Measurements from ENCODE around the gene TEKT5. TPM values are rescaled to one million over a fixed set of nuclear protein-coding genes. Genes with fewer than 3 reads are reported as not detected.

TEKT5 gene
- total and polyA plus RNA-seq, 8 donors = 0.28 to 22.8 (median 1.0) TPM; not detected in 2

DNA sequence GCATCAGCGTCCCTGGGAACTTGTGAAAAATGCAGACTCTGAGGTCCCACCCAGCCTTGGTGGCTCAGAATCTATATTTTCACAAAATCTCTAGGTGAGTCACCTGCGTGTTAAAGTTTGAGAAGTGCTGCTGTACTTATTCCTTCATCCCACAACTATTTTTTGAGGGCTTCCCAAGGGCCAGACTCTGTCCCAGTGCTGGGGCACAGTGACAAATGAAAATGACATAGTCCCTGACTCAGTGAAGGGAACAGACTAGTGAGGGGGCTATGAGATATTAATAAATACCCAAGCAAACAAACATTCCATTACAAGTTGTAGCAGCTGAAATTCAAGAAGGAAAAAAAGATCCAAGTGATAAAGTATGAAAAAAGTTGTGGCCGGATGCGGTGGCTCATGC, 104.4 kb downstream of the TEKT5 start:
- Histone ChIP-seq H3K27me3 (peaks cover 0 to 24% (median 0%) of the 10 kb centered on the region in 3 donors), H3K27ac (no peak overlapping the region), H3K9me3 (no peaks in the 10 kb centered on the region), H3K4me3 (no peak overlapping the region), H3K36me3 (no peaks in the 10 kb centered on the region), H3K4me1 (peaks cover 0 to 7% (median 2%) of the 10 kb centered on the region in 4 donors)
- DNase-seq = no peak
- intact Hi-C loops (cut with DNase I; ENCODE audit: low total_unique reads) = no loop called here
- WGBS, 5 donors = 71 to 75% (median 74%) methylated on average over 4 of the region's 4 CpGs
- TF ChIP-seq EP300 (IDR thresholded peaks at IDR 0.05) = no peak
- TF ChIP-seq, protein P1, sequence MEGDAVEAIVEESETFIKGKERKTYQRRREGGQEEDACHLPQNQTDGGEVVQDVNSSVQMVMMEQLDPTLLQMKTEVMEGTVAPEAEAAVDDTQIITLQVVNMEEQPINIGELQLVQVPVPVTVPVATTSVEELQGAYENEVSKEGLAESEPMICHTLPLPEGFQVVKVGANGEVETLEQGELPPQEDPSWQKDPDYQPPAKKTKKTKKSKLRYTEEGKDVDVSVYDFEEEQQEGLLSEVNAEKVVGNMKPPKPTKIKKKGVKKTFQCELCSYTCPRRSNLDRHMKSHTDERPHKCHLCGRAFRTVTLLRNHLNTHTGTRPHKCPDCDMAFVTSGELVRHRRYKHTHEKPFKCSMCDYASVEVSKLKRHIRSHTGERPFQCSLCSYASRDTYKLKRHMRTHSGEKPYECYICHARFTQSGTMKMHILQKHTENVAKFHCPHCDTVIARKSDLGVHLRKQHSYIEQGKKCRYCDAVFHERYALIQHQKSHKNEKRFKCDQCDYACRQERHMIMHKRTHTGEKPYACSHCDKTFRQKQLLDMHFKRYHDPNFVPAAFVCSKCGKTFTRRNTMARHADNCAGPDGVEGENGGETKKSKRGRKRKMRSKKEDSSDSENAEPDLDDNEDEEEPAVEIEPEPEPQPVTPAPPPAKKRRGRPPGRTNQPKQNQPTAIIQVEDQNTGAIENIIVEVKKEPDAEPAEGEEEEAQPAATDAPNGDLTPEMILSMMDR (IDR thresholded peaks at IDR 0.05) = no peak
- no peak for TF ChIP-seq POLR2AphosphoS5 (IDR thresholded peaks at IDR 0.05)
- TF ChIP-seq POLR2A (IDR thresholded peaks at IDR 0.05) = no peak

DNA sequence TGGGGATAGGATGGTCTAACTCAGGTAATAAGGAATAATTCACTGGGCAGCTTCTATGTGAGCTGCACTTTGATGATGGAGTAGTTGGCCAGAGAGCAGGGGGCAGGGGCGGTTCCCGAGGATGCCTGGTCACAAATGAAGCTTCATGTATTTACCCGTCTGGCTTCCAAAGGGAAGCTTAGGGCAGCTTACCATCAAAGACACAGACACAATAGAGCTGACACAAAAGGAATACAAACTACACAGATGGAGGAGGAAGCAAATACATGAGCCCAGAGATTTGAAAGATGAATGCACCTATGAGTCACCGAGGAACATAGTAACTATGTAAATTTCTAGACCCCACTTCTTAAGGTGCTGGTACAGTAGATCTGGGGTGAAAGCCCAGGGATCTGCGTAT, 105.6 kb downstream of the TEKT5 start:
- H3K36me3 ChIP-seq = no peaks in the 10 kb centered on the region
- intact Hi-C loops (cut with DNase I; ENCODE audit: low total_unique reads) = no loop called here
- no peak for DNase-seq
- TF ChIP-seq, protein P1 (IDR thresholded peaks at IDR 0.05) = no peak
- TF ChIP-seq POLR2A (IDR thresholded peaks at IDR 0.05) = no peak
- TF ChIP-seq EP300 (IDR thresholded peaks at IDR 0.05) = no peak
- TF ChIP-seq POLR2AphosphoS5 (IDR thresholded peaks at IDR 0.05) = no peak
- WGBS, 5 donors = 57 to 65% (median 61%) methylated on average over 5 of the region's 5 CpGs
- H3K9me3 ChIP-seq = no peaks in the 10 kb centered on the region
- H3K27me3 ChIP-seq = peaks cover 0 to 24% (median 0%) of the 10 kb centered on the region in 3 donors
- H3K27ac ChIP-seq = no peak overlapping the region
- H3K4me1 ChIP-seq = no peaks in the 10 kb centered on the region
- no peak overlapping the region for H3K4me3 ChIP-seq

- 66 to 71% (median 68%) methylated on average over 2 of the region's 2 CpGs for WGBS, 5 donors
- no peaks in the 10 kb centered on the region for H3K9me3 ChIP-seq
- intact Hi-C loops (cut with DNase I; ENCODE audit: low total_unique reads) = no loop called here
- no peak overlapping the region for H3K4me3 ChIP-seq
- no peak for TF ChIP-seq POLR2AphosphoS5 (IDR thresholded peaks at IDR 0.05)
- TF ChIP-seq EP300 (IDR thresholded peaks at IDR 0.05) = no peak
- TF ChIP-seq, protein P1 (IDR thresholded peaks at IDR 0.05) = no peak
- no peak for TF ChIP-seq POLR2A (IDR thresholded peaks at IDR 0.05)
- H3K27me3 ChIP-seq = peaks cover 0 to 24% (median 0%) of the 10 kb centered on the region in 3 donors
- no peak for DNase-seq
- no peaks in the 10 kb centered on the region for H3K36me3 ChIP-seq
- H3K4me1 ChIP-seq = no peaks in the 10 kb centered on the region
- H3K27ac ChIP-seq = no peak overlapping the region
Measured at GRCh38 chr16:10587622-10588021, 107.1 kb downstream of the TEKT5 start.

DNA sequence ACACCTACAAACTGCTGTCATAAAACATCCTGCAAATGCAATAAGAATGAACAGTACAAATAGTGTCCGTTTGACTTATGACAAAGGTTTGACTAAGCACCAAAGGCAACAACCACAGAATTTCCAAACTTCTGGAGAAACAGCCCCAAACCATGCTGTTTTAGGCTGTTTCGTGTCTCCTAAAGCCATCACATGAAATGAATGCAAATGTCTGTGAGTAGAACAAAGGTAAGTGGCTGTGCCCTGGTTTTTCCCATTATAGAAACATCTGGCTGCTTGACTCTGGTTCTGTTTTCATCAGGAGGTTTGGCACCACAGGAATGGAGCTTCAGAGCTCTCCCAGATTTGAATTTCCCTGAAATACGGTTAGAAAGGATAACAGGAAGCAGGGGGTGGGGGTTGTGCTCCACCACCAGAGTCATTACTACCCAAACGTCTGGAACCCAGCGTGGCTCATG, 109.7 kb downstream of the TEKT5 start:
- Histone ChIP-seq H3K27me3 (peaks cover 0 to 37% (median 0%) of the 10 kb centered on the region in 3 donors), H3K36me3 (no peaks in the 10 kb centered on the region), H3K4me1 (peaks cover 4 to 15% (median 14%) of the 10 kb centered on the region in 4 donors), H3K4me3 (no peak overlapping the region), H3K9me3 (no peaks in the 10 kb centered on the region), H3K27ac (no peak overlapping the region)
- intact Hi-C loops (cut with DNase I; ENCODE audit: low total_unique reads) = no loop called here
- TF ChIP-seq POLR2AphosphoS5 (IDR thresholded peaks at IDR 0.05) (no peak), POLR2A (IDR thresholded peaks at IDR 0.05) (no peak), EP300 (IDR thresholded peaks at IDR 0.05) (no peak)
- TF ChIP-seq, protein P1 (IDR thresholded peaks at IDR 0.05) = no peak
- WGBS, 5 donors = 62 to 70% (median 65%) methylated on average over 5 of the region's 5 CpGs
- no peak for DNase-seq

All from stomach (tissue), 9 donors.